ENCODE measurements around the gene BUD13. TPM values are rescaled to one million over a fixed set of nuclear protein-coding genes. Genes with fewer than 3 reads are reported as not detected.

BUD13 gene
- total and polyA plus RNA-seq, 2 experiments from 2014 or later: 6.3 to 8.2 TPM

DNA sequence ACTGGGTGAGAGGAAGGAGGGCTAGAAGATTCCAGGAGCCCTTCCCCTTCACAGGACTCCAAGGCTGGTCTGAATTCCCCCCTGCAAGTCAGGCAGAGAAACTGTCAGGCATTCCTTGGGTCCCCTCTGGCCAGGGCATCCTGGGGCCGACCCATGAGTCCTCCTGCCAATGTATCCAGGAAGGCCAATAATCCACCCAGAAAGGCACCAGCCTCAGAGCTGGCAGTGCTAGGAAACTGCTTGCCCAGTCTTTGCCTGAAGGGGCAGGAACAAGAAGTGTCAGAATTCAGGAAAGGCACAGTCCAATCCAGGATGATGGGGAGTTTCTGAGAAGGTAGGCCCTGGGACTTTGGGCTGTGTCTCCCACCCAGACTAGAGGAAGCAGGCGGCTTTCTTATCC, 41.0 kb downstream of the BUD13 start:
- H3K9me2 ChIP-seq (ENCODE audit: insufficient read depth): no peaks in the 10 kb centered on the region
- in situ Hi-C loops (cut with MboI): no loop called here
- no peak overlapping the region for H2AFZ ChIP-seq
- H3K4me3 ChIP-seq: no peak overlapping the region
- DNase-seq: no peak
- no peak for TF ChIP-seq EZH2phosphoT487 (IDR thresholded peaks at IDR 0.05; ENCODE audit: insufficient read depth, low read depth)
- TF ChIP-seq EZH2 (IDR thresholded peaks at IDR 0.05; ENCODE audit: insufficient read depth, poor library complexity, severe bottlenecking): no peak
- 66 to 70% methylated on average over 2 of the region's 2 CpGs for WGBS, 2 experiments (ENCODE audit: low coverage in 1 of 2, low lambda C conversion rate in 2 of 2, missing lambda C conversion rate in 2 of 2)
- no peak overlapping the region for H3K9ac ChIP-seq
- H3K9me3 ChIP-seq (ENCODE audit: low read depth): no peaks in the 10 kb centered on the region
- H3K27me3 ChIP-seq (replicated peaks; ENCODE audit: insufficient read depth): peaks cover 15% of the 10 kb centered on the region; the same call in 1 of the 2 replicates
- no peak overlapping the region for H3K4me2 ChIP-seq (ENCODE audit: unreplicated experiment)
- H3K79me2 ChIP-seq (ENCODE audit: insufficient read depth): no peaks in the 10 kb centered on the region
- H3K4me1 ChIP-seq (ENCODE audit: insufficient read depth): no peaks in the 10 kb centered on the region
- H3F3A ChIP-seq (ENCODE audit: insufficient read depth): no peaks in the 10 kb centered on the region
- no peaks in the 10 kb centered on the region for H3K36me3 ChIP-seq (ENCODE audit: low read depth)
- H4K20me1 ChIP-seq (ENCODE audit: insufficient read depth): no peaks in the 10 kb centered on the region
- no peak overlapping the region for H3K27ac ChIP-seq

DNA sequence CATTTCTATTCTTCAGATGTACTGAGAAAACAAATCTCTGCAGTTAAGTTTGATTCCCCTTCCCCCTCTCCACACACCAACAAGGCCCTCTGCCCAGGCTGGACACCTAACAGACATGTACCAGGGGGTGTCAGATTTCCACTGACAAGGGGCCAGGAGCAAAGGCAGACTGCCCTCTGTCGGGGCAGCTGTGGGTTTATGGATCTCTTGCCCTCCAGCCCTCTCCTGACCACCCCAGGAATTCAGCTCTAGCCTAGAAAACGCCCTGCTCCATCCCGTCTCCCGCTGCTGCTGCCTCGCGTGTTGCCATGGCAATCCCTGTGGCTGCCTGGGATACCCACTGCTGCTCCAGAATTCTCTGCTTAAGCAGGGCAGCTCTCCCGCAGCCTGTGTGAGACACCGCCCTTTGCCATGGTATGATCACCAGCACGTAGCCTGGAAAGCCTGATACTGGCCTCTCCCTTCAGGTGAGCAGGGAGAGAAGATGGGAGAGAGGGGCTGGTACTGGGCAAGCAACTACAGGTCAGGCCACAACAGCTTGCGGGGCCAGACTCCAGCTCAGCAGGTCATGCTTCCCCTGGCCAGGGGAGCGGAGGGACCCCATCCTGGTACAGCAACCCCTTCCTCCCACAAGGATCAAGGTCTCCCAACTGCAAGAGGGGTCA, 41.6 kb downstream of the BUD13 start:
- DNase-seq: peak; percentile 35
- Histone ChIP-seq H4K20me1 (ENCODE audit: insufficient read depth) (no peaks in the 10 kb centered on the region), H3K79me2 (ENCODE audit: insufficient read depth) (no peaks in the 10 kb centered on the region), H3K9me3 (ENCODE audit: low read depth) (no peaks in the 10 kb centered on the region), H3K27ac (no peak overlapping the region), H3K9me2 (ENCODE audit: insufficient read depth) (no peaks in the 10 kb centered on the region), H3K27me3 (replicated peaks; ENCODE audit: insufficient read depth) (peaks cover 15% of the 10 kb centered on the region; the same call in 1 of the 2 replicates), H3F3A (ENCODE audit: insufficient read depth) (no peaks in the 10 kb centered on the region), H3K36me3 (ENCODE audit: low read depth) (no peaks in the 10 kb centered on the region), H3K4me1 (ENCODE audit: insufficient read depth) (peaks cover 2% of the 10 kb centered on the region; the same call in 1 of the 2 replicates), H3K4me3 (no peak overlapping the region), H2AFZ (no peak overlapping the region), H3K9ac (no peak overlapping the region), H3K4me2 (ENCODE audit: unreplicated experiment) (no peak overlapping the region)
- in situ Hi-C loops (cut with MboI): no loop called here
- no peak for TF ChIP-seq EZH2phosphoT487 (IDR thresholded peaks at IDR 0.05; ENCODE audit: insufficient read depth, low read depth)
- no peak for TF ChIP-seq EZH2 (IDR thresholded peaks at IDR 0.05; ENCODE audit: insufficient read depth, poor library complexity, severe bottlenecking)
- 31% methylated on average over 11 of the region's 11 CpGs for whole genome bisulfite sequencing, 2 experiments (ENCODE audit: low coverage in 1 of 2, low lambda C conversion rate in 2 of 2, missing lambda C conversion rate in 2 of 2)

GRCh38 chr11:116730601-116731000, 42.2 kb downstream of the BUD13 start:
- H3K4me3 ChIP-seq: no peak overlapping the region
- H3F3A ChIP-seq (ENCODE audit: insufficient read depth): no peaks in the 10 kb centered on the region
- 11 to 18% methylated on average over 6 of the region's 6 CpGs for WGBS, 2 experiments (ENCODE audit: low coverage in 1 of 2, low lambda C conversion rate in 2 of 2, missing lambda C conversion rate in 2 of 2)
- H3K79me2 ChIP-seq (ENCODE audit: insufficient read depth): no peaks in the 10 kb centered on the region
- in situ Hi-C loops (cut with MboI): no loop called here
- TF ChIP-seq EZH2 (IDR thresholded peaks at IDR 0.05; ENCODE audit: insufficient read depth, poor library complexity, severe bottlenecking) (peak; percentile 39), EZH2phosphoT487 (IDR thresholded peaks at IDR 0.05; ENCODE audit: insufficient read depth, low read depth) (no peak)
- no peak for DNase-seq
- H3K27ac ChIP-seq: no peak overlapping the region
- H3K4me2 ChIP-seq (ENCODE audit: unreplicated experiment): no peak overlapping the region
- H4K20me1 ChIP-seq (ENCODE audit: insufficient read depth): no peaks in the 10 kb centered on the region
- H3K27me3 ChIP-seq (replicated peaks; ENCODE audit: insufficient read depth): peaks cover 15% of the 10 kb centered on the region; the same call in 1 of the 2 replicates
- H3K9me3 ChIP-seq (ENCODE audit: low read depth): no peaks in the 10 kb centered on the region
- no peak overlapping the region for H2AFZ ChIP-seq
- H3K9ac ChIP-seq: no peak overlapping the region
- H3K4me1 ChIP-seq (ENCODE audit: insufficient read depth): peaks cover 8% of the 10 kb centered on the region; the same call in 1 of the 2 replicates
- H3K36me3 ChIP-seq (ENCODE audit: low read depth): no peaks in the 10 kb centered on the region
- no peaks in the 10 kb centered on the region for H3K9me2 ChIP-seq (ENCODE audit: insufficient read depth)

- no peak overlapping the region for H3K4me3 ChIP-seq
- TF ChIP-seq EZH2phosphoT487 (IDR thresholded peaks at IDR 0.05; ENCODE audit: insufficient read depth, low read depth) (no peak), EZH2 (IDR thresholded peaks at IDR 0.05; ENCODE audit: insufficient read depth, poor library complexity, severe bottlenecking) (no peak)
- no peaks in the 10 kb centered on the region for H4K20me1 ChIP-seq (ENCODE audit: insufficient read depth)
- no peak overlapping the region for H3K9ac ChIP-seq
- H3K36me3 ChIP-seq (ENCODE audit: low read depth): no peaks in the 10 kb centered on the region
- no peaks in the 10 kb centered on the region for H3K9me3 ChIP-seq (ENCODE audit: low read depth)
- H3K79me2 ChIP-seq (ENCODE audit: insufficient read depth): no peaks in the 10 kb centered on the region
- WGBS, 2 experiments (ENCODE audit: low coverage in 1 of 2, low lambda C conversion rate in 2 of 2, missing lambda C conversion rate in 2 of 2): 15 to 18% methylated on average over 9 to 10 of the region's 10 CpGs
- H3K4me1 ChIP-seq (ENCODE audit: insufficient read depth): peaks cover 8% of the 10 kb centered on the region; the same call in 1 of the 2 replicates
- H3K27ac ChIP-seq: no peak overlapping the region
- in situ Hi-C loops (cut with MboI): no loop called here
- H3F3A ChIP-seq (ENCODE audit: insufficient read depth): no peaks in the 10 kb centered on the region
- H2AFZ ChIP-seq: no peak overlapping the region
- DNase-seq: no peak
- no peak overlapping the region for H3K4me2 ChIP-seq (ENCODE audit: unreplicated experiment)
- no peaks in the 10 kb centered on the region for H3K9me2 ChIP-seq (ENCODE audit: insufficient read depth)
- H3K27me3 ChIP-seq (replicated peaks; ENCODE audit: insufficient read depth): peaks cover 15% of the 10 kb centered on the region; the same call in 1 of the 2 replicates
Measured at GRCh38 chr11:116730241-116730561, 42.6 kb downstream of the BUD13 start.
